Measurements from ENCODE around the gene DACH2.

DACH2 gene

GRCh38 chrX:86829786-86830185 is 681.5 kb downstream of the DACH2 start:
- DNase-seq = no peak

DNA sequence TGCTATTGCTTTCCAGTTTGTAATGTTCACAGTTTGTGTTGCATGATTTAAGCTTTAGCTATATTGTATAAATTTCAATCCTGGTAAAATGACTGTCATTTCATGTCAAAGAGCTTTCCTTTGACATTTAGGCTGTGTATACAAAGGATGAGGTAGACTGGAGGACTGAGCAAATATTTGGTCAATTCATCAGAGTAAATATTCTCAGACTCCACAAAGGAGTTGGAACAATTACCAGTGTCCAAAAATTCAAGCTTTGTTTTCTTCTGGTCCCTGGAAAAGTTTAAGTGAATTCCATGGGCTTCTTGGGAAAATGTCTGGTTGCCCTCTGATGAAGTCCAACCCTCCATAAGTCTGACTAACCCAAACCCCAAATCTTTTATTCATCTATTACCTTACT is 682.4 kb downstream of the DACH2 start:
- DNase-seq = no peak

- no peak for DNase-seq
Measured at GRCh38 chrX:86845101-86845500, 696.9 kb downstream of the DACH2 start.
